H1 (cell line): ENCODE results near the gene CCNY. TPM values are rescaled to one million over a fixed set of nuclear protein-coding genes. Genes with fewer than 3 reads are reported as not detected.

ENCODE experiments used
- CTCF ChIA-PET: fragments of 300-600 bp; sonication (Branson Sonifier 250); formaldehyde crosslinking; loops from one replicate; lab custom pipeline; 2021; ENCODE audit not compliant: partially characterized antibody; lab: Charles Lee
- POLR2A ChIA-PET: fragments of 300-600 bp; sonication (Branson Sonifier 250); formaldehyde crosslinking; loops from one replicate; lab custom pipeline; 2021; ENCODE audit warnings: inconsistent platforms; ENCODE audit not compliant: partially characterized antibody; lab: Charles Lee
- DNase-seq, 2 experiments: peaks; one replicate each; pipeline versions ENCODE4 v3.0.0 to v3.0.0-alpha.2; 2010 to 2022; ENCODE audit warnings: low spot score in 2 of 2, low read depth in 1 of 2, mixed read lengths in 1 of 2
- FAIRE-seq: peaks from 2 replicates; lab custom pipeline; 2011; peaks lifted over from hg19 to GRCh38; lab: Jason Lieb, UNC
- H2AFZ ChIP-seq: 2 replicates; pipeline ENCODE4 v1.8.1; 2012; ENCODE audit warnings: low read length, inconsistent platforms
- H2AK5ac ChIP-seq: 2 replicates; pipeline ENCODE4 v1.6.1; 2013; ENCODE audit warnings: low read depth, low read length
- H2BK120ac ChIP-seq: replicated peaks from 2 replicates; pipeline ENCODE3; 2013; ENCODE audit warnings: low read depth, low read length, inconsistent platforms
- H2BK12ac ChIP-seq: 2 replicates; pipeline ENCODE4 v1.6.1; 2013; ENCODE audit warnings: low read depth, low read length
- H2BK15ac ChIP-seq: 2 replicates; pipeline ENCODE4 v1.6.1; 2013; ENCODE audit warnings: low read length
- H2BK20ac ChIP-seq: 2 replicates; pipeline ENCODE4 v1.6.1; 2013; ENCODE audit warnings: low read length
- H2BK5ac ChIP-seq: 2 replicates; pipeline ENCODE4 v1.6.1; 2013; ENCODE audit warnings: low read depth, low read length
- H3K14ac ChIP-seq: 2 replicates; pipeline ENCODE4 v1.6.1; 2013; ENCODE audit warnings: inconsistent platforms; ENCODE audit not compliant: insufficient read length
- H3K18ac ChIP-seq: 2 replicates; pipeline ENCODE4 v1.6.1; 2013; ENCODE audit warnings: low read length; ENCODE audit errors: extremely low read depth
- H3K23ac ChIP-seq: 2 replicates; pipeline ENCODE4 v1.6.1; 2013; ENCODE audit warnings: inconsistent platforms; ENCODE audit not compliant: insufficient read length
- H3K23me2 ChIP-seq: 2 replicates; pipeline ENCODE4 v1.6.1; 2013; ENCODE audit warnings: low read depth, low read length
- H3K27ac ChIP-seq: 2 replicates; pipeline ENCODE4 v1.6.1; 2011; ENCODE audit warnings: low read depth, low read length, inconsistent platforms
- H3K27me3 ChIP-seq, 4 experiments: replicated peaks in 1 of 4; 1 replicate in 1 of 4; 2 replicates in 3 of 4; pipeline versions ENCODE4 v1.6.1 to v1.8.1; 2011 to 2013; ENCODE audit warnings: low read length in 3 of 4, mild to moderate bottlenecking in 3 of 4, inconsistent platforms in 2 of 4, mixed read lengths in 2 of 4, moderate library complexity in 1 of 4; ENCODE audit not compliant: control insufficient read depth in 3 of 4, insufficient read depth in 3 of 4; ENCODE audit errors: extremely low read depth in 1 of 4
- H3K36me3 ChIP-seq, 4 experiments: 2 replicates each; pipeline versions ENCODE4 v1.6.1 to v1.8.1; 2011 to 2013; ENCODE audit warnings: mild to moderate bottlenecking in 4 of 4, low read length in 3 of 4, moderate library complexity in 2 of 4, control low read depth in 1 of 4, inconsistent platforms in 1 of 4; ENCODE audit not compliant: insufficient read depth in 4 of 4, control insufficient read depth in 2 of 4
- H3K4ac ChIP-seq: replicated peaks from 2 replicates; pipeline ENCODE3; 2013; ENCODE audit warnings: low read length, low read depth, mixed read lengths, inconsistent platforms; ENCODE audit not compliant: insufficient read length
- H3K4me1 ChIP-seq, 4 experiments: replicated peaks in 1 of 4; 1 replicate in 1 of 4; 2 replicates in 3 of 4; pipeline versions ENCODE4 v1.6.1 to v1.8.1; 2011 to 2013; ENCODE audit warnings: low read length in 3 of 4, inconsistent platforms in 2 of 4, mixed read lengths in 1 of 4; ENCODE audit not compliant: insufficient read depth in 4 of 4, control insufficient read depth in 3 of 4
- H3K4me2 ChIP-seq, 2 experiments: 2 replicates each; pipeline versions ENCODE4 v1.6.1 to v1.8.1; 2011 to 2013; ENCODE audit warnings: low read depth in 2 of 2, low read length in 2 of 2, control low read depth in 1 of 2, inconsistent platforms in 1 of 2, mild to moderate bottlenecking in 1 of 2; ENCODE audit not compliant: insufficient read depth in 1 of 2
- H3K4me3 ChIP-seq, 4 experiments: fragments of 200-600, 300-600 bp in 1 of 4; sonication (generic), shearing (Covaris generic), sonication (Bioruptor Twin) in 1 of 4; 2 replicates each; pipeline versions ENCODE4 v1.5.1 to v1.8.1; 2011 to 2016; ENCODE audit warnings: low read length in 4 of 4, low read depth in 3 of 4, control low read depth in 2 of 4, inconsistent platforms in 2 of 4, mild to moderate bottlenecking in 2 of 4, mixed read lengths in 1 of 4, moderate library complexity in 1 of 4; ENCODE audit not compliant: insufficient read depth in 2 of 4; ENCODE audit errors: extremely low read depth in 1 of 4
- H3K56ac ChIP-seq: replicated peaks from 2 replicates; pipeline ENCODE3; 2013; ENCODE audit warnings: low read depth, mild to moderate bottlenecking, mixed read lengths, low read length, inconsistent platforms; ENCODE audit not compliant: insufficient read length
- H3K79me1 ChIP-seq: 2 replicates; pipeline ENCODE4 v1.6.1; 2013; ENCODE audit warnings: low read depth, low read length, control low read depth
- H3K79me2 ChIP-seq, 2 experiments: 2 replicates each; pipeline versions ENCODE4 v1.6.1 to v1.8.1; 2012 to 2013; ENCODE audit warnings: low read length in 2 of 2, mild to moderate bottlenecking in 2 of 2, inconsistent platforms in 1 of 2; ENCODE audit not compliant: insufficient read depth in 2 of 2, control insufficient read depth in 1 of 2
- H3K9ac ChIP-seq, 4 experiments: replicated peaks in 1 of 4; 1 replicate in 1 of 4; 2 replicates in 3 of 4; pipeline versions ENCODE4 v1.6.1 to v1.8.1; 2011 to 2013; ENCODE audit warnings: low read depth in 3 of 4, low read length in 3 of 4, control low read depth in 2 of 4, mild to moderate bottlenecking in 2 of 4, moderate library complexity in 2 of 4, inconsistent platforms in 1 of 4; ENCODE audit errors: extremely low read depth in 1 of 4
- H3K9me3 ChIP-seq, 2 experiments: 2 replicates each; pipeline versions ENCODE4 v1.6.1 to v1.8.1; 2012 to 2013; ENCODE audit warnings: mild to moderate bottlenecking in 2 of 2, moderate library complexity in 2 of 2, control low read depth in 1 of 2, inconsistent platforms in 1 of 2, low read depth in 1 of 2, low read length in 1 of 2, mixed read lengths in 1 of 2; ENCODE audit not compliant: insufficient read depth in 2 of 2
- H4K20me1 ChIP-seq, 2 experiments: replicated peaks in 1 of 2; 2 replicates each; pipeline versions ENCODE3 to v1.8.1; 2011 to 2013; ENCODE audit warnings: inconsistent platforms in 2 of 2, low read length in 2 of 2, mild to moderate bottlenecking in 1 of 2; ENCODE audit not compliant: insufficient read depth in 2 of 2, control insufficient read depth in 1 of 2
- H4K5ac ChIP-seq: 2 replicates; pipeline ENCODE4 v1.6.1; 2013; ENCODE audit warnings: low read length, low read depth, mixed read lengths, inconsistent platforms; ENCODE audit not compliant: insufficient read length
- H4K8ac ChIP-seq: 2 replicates; pipeline ENCODE4 v1.8.0; 2013; ENCODE audit warnings: mild to moderate bottlenecking, moderate library complexity, low read length, inconsistent platforms; ENCODE audit not compliant: insufficient read depth; ENCODE audit errors: extremely low read depth
- H4K91ac ChIP-seq: replicated peaks from 2 replicates; pipeline ENCODE3; 2013; ENCODE audit warnings: low read length, mixed read lengths, inconsistent platforms; ENCODE audit not compliant: insufficient read length
- CBX8 ChIP-seq: fragments of 300-800, 300-1000 bp; sonication (generic); IDR thresholded peaks from 2 replicates; pipeline ENCODE4 v1.7.1; 2016; ENCODE audit warnings: low read depth, low read length, borderline replicate concordance
- CHD2 ChIP-seq: IDR thresholded peaks from 2 replicates; pipeline ENCODE4 v1.6.1; 2012; ENCODE audit warnings: low read length, improper control_type of control experiment
- POLR2AphosphoS5 ChIP-seq: IDR thresholded peaks from 2 replicates; pipeline ENCODE4 v1.6.1; 2011; ENCODE audit warnings: low read depth, low read length
- RAD21 ChIP-seq, 2 experiments: IDR thresholded peaks in 1 of 2; conservative IDR thresholded peaks in 1 of 2; 2 replicates each; pipeline ENCODE4 v1.6.1; 2011; ENCODE audit warnings: low read depth in 2 of 2, low read length in 2 of 2, improper control_type of control experiment in 1 of 2, inconsistent platforms in 1 of 2, mild to moderate bottlenecking in 1 of 2, moderate library complexity in 1 of 2
- SP2 ChIP-seq: IDR thresholded peaks from 2 replicates; pipeline ENCODE4 v1.6.1; 2012; ENCODE audit warnings: mild to moderate bottlenecking, low read length, inconsistent platforms
- SP4 ChIP-seq: IDR thresholded peaks from 2 replicates; pipeline ENCODE4 v1.6.1; 2012; ENCODE audit warnings: low read length, inconsistent platforms
- TAF7 ChIP-seq: optimal IDR thresholded peaks from 2 replicates; pipeline ENCODE3; 2011; ENCODE audit warnings: low read depth, mild to moderate bottlenecking, inconsistent platforms, low read length, moderate library complexity, borderline replicate concordance
- TBP ChIP-seq: IDR thresholded peaks from 2 replicates; pipeline ENCODE4 v1.6.1; 2011; ENCODE audit warnings: low read depth, low read length, improper control_type of control experiment
- TEAD4 ChIP-seq: IDR thresholded peaks from 2 replicates; pipeline ENCODE4 v1.6.1; 2012; ENCODE audit warnings: low read depth, low read length, inconsistent platforms, mixed read lengths
- WGBS, 2 experiments: shearing (Covaris generic) in 1 of 2; methylation state at CpG; one replicate each; pipeline versions ENCODE4 v1.1.6 to v1.1.7; 2013 to 2015; ENCODE audit warnings: low lambda C conversion rate in 2 of 2, mixed read lengths in 2 of 2, inconsistent platforms in 1 of 2, low coverage in 1 of 2, missing lambda C conversion rate in 1 of 2; ENCODE audit not compliant: insufficient replicate concordance in 2 of 2, insufficient coverage in 1 of 2, insufficient read length in 1 of 2; ENCODE audit errors: extremely low coverage in 1 of 2, missing lambda C conversion rate in 1 of 2; 5-methylcytosine and 5-hydroxymethylcytosine counted together
- polyA plus RNA-seq, 7 experiments: library from polyadenylated mRNA; depleted of rRNA in 3 of 7; stranded (reverse) in 5 of 7; unstranded in 2 of 7; fragments of >200 nt in 5 of 7; fragments of 200-250 nt in 2 of 7; gene quantifications; 1 replicate in 5 of 7; 2 replicates in 1 of 7; 4 replicates in 1 of 7; pipeline versions ENCODE4 v1.2.1 to v1.2.3, GENCODE V29; 2011 to 2013; ENCODE audit warnings: missing spikeins in 2 of 7, mixed read lengths in 2 of 7
- total RNA-seq: library from RNA; stranded (reverse); fragmentation: NEBNext Ultra II Directional; extraction: Animal tissue kit (Norgen Biotek cat#: 25700); gene quantifications from 2 replicates; pipeline ENCODE4 v1.2.1, GENCODE V29; 2021
- TF ChIP-seq, protein P1 (sequence below): IDR thresholded peaks from 2 replicates; pipeline ENCODE4 v1.6.1; 2012; ENCODE audit warnings: inconsistent platforms

Gene CCNY
- total and polyA plus RNA-seq, 2 of the 8 experiments (the other 6 are each of a cell fraction or from before 2014, with no cell fraction given): 25.3 to 68.2 TPM

DNA sequence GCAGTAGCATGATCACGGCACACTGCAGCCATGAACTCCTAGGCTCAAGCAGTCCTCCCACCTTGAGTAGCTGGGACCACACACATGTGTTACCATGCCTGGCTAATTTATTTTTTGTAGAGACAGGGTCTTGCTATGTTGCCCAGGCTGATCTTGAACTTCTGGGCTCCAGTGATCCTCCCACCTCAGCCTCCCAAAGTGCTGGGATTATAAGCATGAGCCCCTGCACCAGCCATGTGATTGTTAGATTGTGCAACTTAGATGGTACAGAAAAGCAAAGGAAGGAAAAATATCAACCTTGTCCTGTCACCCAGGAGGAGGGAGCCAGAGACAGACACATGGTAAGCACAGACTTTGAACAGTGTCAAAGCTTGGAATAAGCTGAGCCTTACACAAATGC is 73.5 kb downstream of the CCNY start:
- no peak overlapping the region for H2BK20ac ChIP-seq

More for the DNA sequence above, 73.5 kb downstream of the CCNY start:
- H2BK5ac ChIP-seq: no peak overlapping the region
- CTCF ChIA-PET: no interaction called here
- peaks cover 0 to 6% of the 10 kb centered on the region in 2 experiments for H4K20me1 ChIP-seq
- H3K4ac ChIP-seq: no peak overlapping the region
- no peak for DNase-seq
- TF ChIP-seq RAD21 (IDR thresholded peaks at IDR 0.05 in 1 of 2, conservative IDR thresholded peaks at IDR 0.05 in 1 of 2; ENCODE audit: low read depth in 2 of 2, low read length in 2 of 2) (no peak), POLR2AphosphoS5 (no peak), SP4 (no peak), TAF7 (no peak), TEAD4 (no peak), TBP (no peak), CBX8 (no peak), CHD2 (no peak), SP2 (no peak)
- TF ChIP-seq, protein P1, sequence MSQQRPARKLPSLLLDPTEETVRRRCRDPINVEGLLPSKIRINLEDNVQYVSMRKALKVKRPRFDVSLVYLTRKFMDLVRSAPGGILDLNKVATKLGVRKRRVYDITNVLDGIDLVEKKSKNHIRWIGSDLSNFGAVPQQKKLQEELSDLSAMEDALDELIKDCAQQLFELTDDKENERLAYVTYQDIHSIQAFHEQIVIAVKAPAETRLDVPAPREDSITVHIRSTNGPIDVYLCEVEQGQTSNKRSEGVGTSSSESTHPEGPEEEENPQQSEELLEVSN: no peak
- no peaks in the 10 kb centered on the region for H3K23me2 ChIP-seq
- H2AFZ ChIP-seq: no peak overlapping the region
- peaks cover 0 to 2% of the 10 kb centered on the region in 2 experiments; a peak in 1 of 4 replicates for H3K9me3 ChIP-seq
- no peaks in the 10 kb centered on the region for H3K27me3 ChIP-seq
- POLR2A ChIA-PET: interaction anchor here (1.0 to 1.6 kb wide), 2 partner anchors 14 to 23 kb away, joined by 3 to 4 read pairs; no protein-coding TSS in a partner anchor
- H3K36me3 ChIP-seq: no peaks in the 10 kb centered on the region
- WGBS, 2 experiments: 88% methylated on average over 1 of the region's 1 CpG; no CpG with 5 or more reads in 1 of the 2 experiments
- no peak overlapping the region for H4K5ac ChIP-seq
- no peak overlapping the region for H3K14ac ChIP-seq
- H3K79me1 ChIP-seq: peaks cover 11% of the 10 kb centered on the region
- no peak overlapping the region for H4K8ac ChIP-seq
- peaks cover 0 to 56% of the 10 kb centered on the region in 2 experiments; a peak in 2 of 4 replicates for H3K79me2 ChIP-seq
- H3K4me3 ChIP-seq: no peak overlapping the region
- no peak for FAIRE-seq
- no peak overlapping the region for H2AK5ac ChIP-seq
- H3K4me1 ChIP-seq: peaks cover 3 to 17% (median 6%) of the 10 kb centered on the region in 4 experiments; a peak in 6 of 7 replicates
- H3K27ac ChIP-seq: no peak overlapping the region
- no peak overlapping the region for H2BK120ac ChIP-seq
- no peak overlapping the region for H3K4me2 ChIP-seq
- no peak overlapping the region for H3K56ac ChIP-seq
- no peak overlapping the region for H2BK12ac ChIP-seq
- no peak overlapping the region for H3K23ac ChIP-seq
- H4K91ac ChIP-seq: no peak overlapping the region
- H3K18ac ChIP-seq: no peak overlapping the region
- no peak overlapping the region for H3K9ac ChIP-seq
- no peak overlapping the region for H2BK15ac ChIP-seq
